Neural crest cell (in vitro differentiated cells): ENCODE data around the gene SHISA5. TPM values are rescaled to one million over a fixed set of nuclear protein-coding genes. Genes with fewer than 3 reads are reported as not detected.
A peak's percentile ranks its signal among the peaks of the same experiment; 100 is the strongest.

Experiments used
- DNase-seq: peaks from one replicate; pipeline ENCODE4 v3.0.0; 2021; ENCODE audit warnings: low read depth, mixed read lengths, low spot score
- H3K27ac Mint-ChIP-seq: one replicate; pipeline ENCODE4 v1.8.0; 2021; ENCODE audit warnings: mild to moderate bottlenecking, mixed read lengths; ENCODE audit not compliant: unreplicated experiment
- H3K27me3 Mint-ChIP-seq: 2 replicates; pipeline ENCODE4 v1.8.0; 2021; ENCODE audit warnings: low read depth, mild to moderate bottlenecking, mixed read lengths
- H3K36me3 Mint-ChIP-seq: 2 replicates; pipeline ENCODE4 v1.8.0; 2021; ENCODE audit warnings: low read depth, mild to moderate bottlenecking, mixed read lengths
- H3K4me1 Mint-ChIP-seq: 2 replicates; pipeline ENCODE4 v1.8.0; 2021; ENCODE audit warnings: mixed read lengths
- H3K4me3 Mint-ChIP-seq: one replicate; pipeline ENCODE4 v1.8.0; 2021; ENCODE audit warnings: mild to moderate bottlenecking, mixed read lengths
- H3K9me3 Mint-ChIP-seq: 2 replicates; pipeline ENCODE4 v1.8.0; 2021; ENCODE audit warnings: mixed read lengths
- total RNA-seq: library from RNA; stranded (reverse); gene quantifications from 2 replicates; pipeline ENCODE4 v1.2.1, GENCODE V29; 2021
- TF ChIP-seq, protein P1 (sequence below): fragments of 200-600 bp; sonication (generic); conservative IDR thresholded peaks from 2 replicates; pipeline ENCODE4 v1.5.0; 2021; ENCODE audit warnings: antibody characterized with exemption, mild to moderate bottlenecking

Gene SHISA5
- total RNA-seq, 1 donor from 2014 or later = 117 TPM

- H3K4me1 Mint-ChIP-seq = peaks cover 12% of the 10 kb centered on the region
- no peaks in the 10 kb centered on the region for H3K27me3 Mint-ChIP-seq
- H3K27ac Mint-ChIP-seq = no peak overlapping the region
- peak; percentile 23 for DNase-seq
- H3K4me3 Mint-ChIP-seq = peak overlapping the region; percentile 21
- TF ChIP-seq, protein P1, sequence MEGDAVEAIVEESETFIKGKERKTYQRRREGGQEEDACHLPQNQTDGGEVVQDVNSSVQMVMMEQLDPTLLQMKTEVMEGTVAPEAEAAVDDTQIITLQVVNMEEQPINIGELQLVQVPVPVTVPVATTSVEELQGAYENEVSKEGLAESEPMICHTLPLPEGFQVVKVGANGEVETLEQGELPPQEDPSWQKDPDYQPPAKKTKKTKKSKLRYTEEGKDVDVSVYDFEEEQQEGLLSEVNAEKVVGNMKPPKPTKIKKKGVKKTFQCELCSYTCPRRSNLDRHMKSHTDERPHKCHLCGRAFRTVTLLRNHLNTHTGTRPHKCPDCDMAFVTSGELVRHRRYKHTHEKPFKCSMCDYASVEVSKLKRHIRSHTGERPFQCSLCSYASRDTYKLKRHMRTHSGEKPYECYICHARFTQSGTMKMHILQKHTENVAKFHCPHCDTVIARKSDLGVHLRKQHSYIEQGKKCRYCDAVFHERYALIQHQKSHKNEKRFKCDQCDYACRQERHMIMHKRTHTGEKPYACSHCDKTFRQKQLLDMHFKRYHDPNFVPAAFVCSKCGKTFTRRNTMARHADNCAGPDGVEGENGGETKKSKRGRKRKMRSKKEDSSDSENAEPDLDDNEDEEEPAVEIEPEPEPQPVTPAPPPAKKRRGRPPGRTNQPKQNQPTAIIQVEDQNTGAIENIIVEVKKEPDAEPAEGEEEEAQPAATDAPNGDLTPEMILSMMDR = peak; percentile 69
- no peaks in the 10 kb centered on the region for H3K36me3 Mint-ChIP-seq
- no peaks in the 10 kb centered on the region for H3K9me3 Mint-ChIP-seq
Observed at GRCh38 chr3:48507256-48508061, 3.5 kb upstream of the SHISA5 start.

GRCh38 chr3:48505968-48506504 lies 2.1 kb upstream of the SHISA5 start:
- Mint-ChIP-seq H3K27ac (no peak overlapping the region), H3K9me3 (no peaks in the 10 kb centered on the region), H3K4me3 (peak overlapping the region; percentile 77), H3K4me1 (peaks cover 8% of the 10 kb centered on the region), H3K27me3 (no peaks in the 10 kb centered on the region), H3K36me3 (no peaks in the 10 kb centered on the region)
- no peak for DNase-seq
- TF ChIP-seq, protein P1 = no peak

DNA sequence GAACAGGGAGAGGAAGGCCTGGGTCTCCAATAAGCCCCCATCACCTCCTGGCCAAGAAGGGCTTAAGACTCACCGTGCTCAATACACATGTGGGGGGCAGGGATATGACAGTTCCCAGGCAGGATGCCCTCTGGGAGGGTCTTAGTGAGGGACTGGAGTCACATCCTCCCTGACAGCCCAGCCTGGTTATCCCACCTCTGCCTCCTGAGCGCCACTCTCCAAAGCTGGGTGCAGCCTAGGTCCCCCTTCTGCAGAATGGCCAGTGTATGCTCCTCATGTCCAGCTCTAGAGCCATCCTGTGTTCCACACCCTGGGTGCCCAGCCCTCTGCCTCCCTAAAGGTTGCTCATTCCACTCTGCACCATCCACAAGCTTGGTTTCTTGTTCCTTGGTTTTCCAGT lies 1.2 kb upstream of the SHISA5 start:
- H3K4me1 Mint-ChIP-seq = peaks cover 6% of the 10 kb centered on the region
- DNase-seq = no peak
- no peak overlapping the region for H3K27ac Mint-ChIP-seq
- H3K36me3 Mint-ChIP-seq = no peaks in the 10 kb centered on the region
- TF ChIP-seq, protein P1 = no peak
- peak overlapping the region; percentile 81 for H3K4me3 Mint-ChIP-seq
- H3K9me3 Mint-ChIP-seq = no peaks in the 10 kb centered on the region
- no peaks in the 10 kb centered on the region for H3K27me3 Mint-ChIP-seq

DNA sequence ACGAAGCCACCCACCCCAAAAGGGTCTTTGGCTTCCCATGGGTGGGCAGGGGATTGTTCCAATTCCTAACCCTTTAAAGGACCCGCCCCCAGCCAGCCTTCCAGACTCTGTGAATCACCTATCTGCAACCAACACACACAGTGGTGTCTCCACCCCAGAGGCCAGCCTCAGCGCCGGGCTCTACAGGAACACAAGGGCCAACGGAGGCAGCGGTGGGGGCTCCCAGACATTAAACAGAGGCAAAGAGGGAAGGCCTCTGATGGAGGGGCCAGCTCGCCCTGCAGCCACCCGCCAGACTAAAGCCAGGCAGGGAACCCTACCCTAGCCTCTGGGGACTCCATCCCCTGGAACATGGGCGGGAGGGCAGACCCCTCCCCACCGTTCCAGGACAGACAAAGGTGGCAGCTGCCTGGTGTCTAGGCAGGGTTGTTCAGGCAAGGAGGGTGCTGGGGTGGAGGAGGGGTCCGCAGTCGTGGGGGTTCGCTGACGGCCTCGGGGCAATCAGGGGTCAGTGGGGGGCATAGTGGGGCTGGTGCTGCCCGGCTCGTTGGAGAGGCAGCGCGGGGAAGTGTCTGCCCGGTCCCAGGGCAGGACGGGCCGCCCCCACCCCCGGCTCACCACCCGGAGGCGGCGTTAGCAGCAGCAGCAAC lies 448 bp downstream of the SHISA5 start:
- DNase-seq = peak; percentile 9
- no peak overlapping the region for H3K27ac Mint-ChIP-seq
- peaks cover 6% of the 10 kb centered on the region for H3K4me1 Mint-ChIP-seq
- TF ChIP-seq, protein P1 = no peak
- H3K36me3 Mint-ChIP-seq = no peaks in the 10 kb centered on the region
- no peaks in the 10 kb centered on the region for H3K9me3 Mint-ChIP-seq
- no peaks in the 10 kb centered on the region for H3K27me3 Mint-ChIP-seq
- peak overlapping the region; percentile 88 for H3K4me3 Mint-ChIP-seq

DNA sequence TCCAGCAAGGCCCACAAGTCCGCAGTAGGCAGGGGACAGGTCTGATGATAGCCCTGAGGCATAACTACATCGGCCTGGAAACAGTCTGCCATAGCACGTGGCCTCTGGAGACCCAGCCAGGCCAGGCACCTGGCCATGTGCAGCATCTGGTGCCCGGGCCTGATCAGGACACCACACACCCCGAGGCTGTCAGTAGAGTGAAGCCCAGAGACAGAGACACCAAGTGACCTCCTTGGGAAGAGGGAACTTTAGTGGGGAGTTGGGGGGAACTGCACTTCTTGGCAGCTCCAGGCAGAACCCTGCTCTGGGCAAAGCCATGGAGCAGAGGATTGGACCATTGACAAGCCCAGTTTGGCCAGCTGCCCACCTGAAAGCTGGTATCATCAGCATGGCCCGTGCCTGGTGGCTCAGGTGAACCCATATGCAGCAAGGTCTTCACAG lies 1.2 kb downstream of the SHISA5 start:
- Mint-ChIP-seq H3K4me1 (peaks cover 6% of the 10 kb centered on the region), H3K36me3 (peaks cover 3% of the 10 kb centered on the region), H3K4me3 (peak overlapping the region; percentile 88), H3K9me3 (no peaks in the 10 kb centered on the region), H3K27ac (no peak overlapping the region), H3K27me3 (no peaks in the 10 kb centered on the region)
- DNase-seq = no peak
- TF ChIP-seq, protein P1 = no peak
